MM.1S (cell line): ENCODE results near the gene GEMIN5.

Experiments used
- DNase-seq: peaks from one replicate; pipeline ENCODE4 v3.0.0-alpha.2; 2015
- H2AFZ ChIP-seq: fragments of 300-600 bp; sonication (generic); 2 replicates; pipeline ENCODE4 v1.6.0; 2016; ENCODE audit warnings: antibody characterized with exemption, low read length
- H3F3A ChIP-seq: fragments of 300-600 bp; sonication (generic); 2 replicates; pipeline ENCODE4 v1.6.1; 2016; ENCODE audit warnings: mild to moderate bottlenecking, antibody characterized with exemption, low read length, moderate library complexity, mixed read lengths; ENCODE audit not compliant: insufficient read depth
- H3K27ac ChIP-seq: fragments of 300-600 bp; sonication (generic); 2 replicates; pipeline ENCODE4 v1.5.1; 2016; ENCODE audit warnings: mild to moderate bottlenecking, low read length
- H3K27me3 ChIP-seq: fragments of 300-600 bp; sonication (generic); replicated peaks from 2 replicates; pipeline ENCODE4 v1.6.0; 2016; ENCODE audit warnings: low read length; ENCODE audit not compliant: insufficient read depth
- H3K36me3 ChIP-seq: fragments of 300-600 bp; sonication (generic); replicated peaks from 2 replicates; pipeline ENCODE4 v1.6.1; 2016; ENCODE audit warnings: mild to moderate bottlenecking, low read length, mixed read lengths; ENCODE audit not compliant: insufficient read depth
- H3K4me1 ChIP-seq: fragments of 300-600 bp; sonication (generic); 2 replicates; pipeline ENCODE4 v1.6.1; 2016; ENCODE audit warnings: low read length, mixed read lengths
- H3K4me2 ChIP-seq: fragments of 300-600 bp; sonication (generic); 2 replicates; pipeline ENCODE4 v1.6.0; 2016; ENCODE audit warnings: low read depth, low read length
- H3K4me3 ChIP-seq: fragments of 300-600 bp; sonication (generic); 2 replicates; pipeline ENCODE4 v1.5.1; 2016; ENCODE audit warnings: low read length, mixed read lengths
- H3K79me2 ChIP-seq: fragments of 300-600 bp; sonication (generic); 2 replicates; pipeline ENCODE4 v1.6.1; 2016; ENCODE audit warnings: mixed run types, low read length, mixed read lengths
- H3K9ac ChIP-seq: fragments of 300-600 bp; sonication (generic); 2 replicates; pipeline ENCODE4 v1.6.1; 2016; ENCODE audit warnings: low read length, mixed read lengths
- H3K9me2 ChIP-seq: fragments of 300-600 bp; sonication (generic); replicated peaks from 2 replicates; pipeline ENCODE4 v1.6.1; 2016; ENCODE audit warnings: mild to moderate bottlenecking, low read length, mixed read lengths; ENCODE audit not compliant: insufficient read depth
- H3K9me3 ChIP-seq: fragments of 300-600 bp; sonication (generic); replicated peaks from 2 replicates; pipeline ENCODE4 v1.6.1; 2016; ENCODE audit warnings: mild to moderate bottlenecking, low read length, mixed read lengths; ENCODE audit not compliant: insufficient read depth
- H4K20me1 ChIP-seq: fragments of 300-600 bp; sonication (generic); 2 replicates; pipeline ENCODE4 v1.6.1; 2016; ENCODE audit warnings: mild to moderate bottlenecking, low read length, moderate library complexity, mixed read lengths; ENCODE audit not compliant: insufficient read depth
- EZH2 ChIP-seq: fragments of 300-600 bp; sonication (generic); optimal IDR thresholded peaks from 2 replicates; pipeline ENCODE3; 2017; ENCODE audit warnings: low read depth, mild to moderate bottlenecking, antibody characterized with exemption, low read length, mixed read lengths
- EZH2phosphoT487 ChIP-seq: fragments of 300-600 bp; sonication (generic); IDR thresholded peaks from 2 replicates; pipeline ENCODE4 v1.6.1; 2018; ENCODE audit warnings: antibody characterized with exemption, low read length
- TF ChIP-seq, protein P1 (sequence below): fragments of 300-600 bp; sonication (generic); IDR thresholded peaks from 2 replicates; pipeline ENCODE4 v1.5.1; 2016; ENCODE audit warnings: antibody characterized with exemption, low read length, mixed read lengths

The GEMIN5 gene

GRCh38 chr5:154966874-154967273 lies 28.9 kb upstream of the GEMIN5 start:
- TF ChIP-seq, protein P1, sequence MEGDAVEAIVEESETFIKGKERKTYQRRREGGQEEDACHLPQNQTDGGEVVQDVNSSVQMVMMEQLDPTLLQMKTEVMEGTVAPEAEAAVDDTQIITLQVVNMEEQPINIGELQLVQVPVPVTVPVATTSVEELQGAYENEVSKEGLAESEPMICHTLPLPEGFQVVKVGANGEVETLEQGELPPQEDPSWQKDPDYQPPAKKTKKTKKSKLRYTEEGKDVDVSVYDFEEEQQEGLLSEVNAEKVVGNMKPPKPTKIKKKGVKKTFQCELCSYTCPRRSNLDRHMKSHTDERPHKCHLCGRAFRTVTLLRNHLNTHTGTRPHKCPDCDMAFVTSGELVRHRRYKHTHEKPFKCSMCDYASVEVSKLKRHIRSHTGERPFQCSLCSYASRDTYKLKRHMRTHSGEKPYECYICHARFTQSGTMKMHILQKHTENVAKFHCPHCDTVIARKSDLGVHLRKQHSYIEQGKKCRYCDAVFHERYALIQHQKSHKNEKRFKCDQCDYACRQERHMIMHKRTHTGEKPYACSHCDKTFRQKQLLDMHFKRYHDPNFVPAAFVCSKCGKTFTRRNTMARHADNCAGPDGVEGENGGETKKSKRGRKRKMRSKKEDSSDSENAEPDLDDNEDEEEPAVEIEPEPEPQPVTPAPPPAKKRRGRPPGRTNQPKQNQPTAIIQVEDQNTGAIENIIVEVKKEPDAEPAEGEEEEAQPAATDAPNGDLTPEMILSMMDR = no peak
- TF ChIP-seq EZH2phosphoT487 = no peak
- TF ChIP-seq EZH2 = no peak
- Histone ChIP-seq H3K27ac (no peak overlapping the region), H3K27me3 (no peaks in the 10 kb centered on the region), H3K9me3 (no peaks in the 10 kb centered on the region), H3K36me3 (no peaks in the 10 kb centered on the region; the same call in 1 of the 2 replicates), H3F3A (no peaks in the 10 kb centered on the region), H3K4me3 (no peak overlapping the region), H3K79me2 (no peaks in the 10 kb centered on the region), H3K4me1 (no peaks in the 10 kb centered on the region), H2AFZ (no peak overlapping the region), H3K9me2 (no peaks in the 10 kb centered on the region), H4K20me1 (no peaks in the 10 kb centered on the region), H3K4me2 (no peak overlapping the region), H3K9ac (no peak overlapping the region)
- no peak for DNase-seq

- DNase-seq = no peak
These were observed 28.2 kb upstream of the GEMIN5 start for GRCh38 chr5:154966081-154966841.

GRCh38 chr5:154962494-154962893 lies 24.5 kb upstream of the GEMIN5 start:
- no peaks in the 10 kb centered on the region for H3K9me3 ChIP-seq
- H3K79me2 ChIP-seq = no peaks in the 10 kb centered on the region
- H3K4me1 ChIP-seq = no peaks in the 10 kb centered on the region
- no peak overlapping the region for H3K4me3 ChIP-seq
- no peaks in the 10 kb centered on the region for H3K9me2 ChIP-seq
- H3K36me3 ChIP-seq = no peaks in the 10 kb centered on the region; the same call in 1 of the 2 replicates
- no peak overlapping the region for H2AFZ ChIP-seq
- no peak overlapping the region for H3K27ac ChIP-seq
- H3K4me2 ChIP-seq = no peak overlapping the region
- H3K9ac ChIP-seq = no peak overlapping the region
- DNase-seq = no peak
- TF ChIP-seq EZH2 = no peak
- TF ChIP-seq EZH2phosphoT487 = no peak
- TF ChIP-seq, protein P1 = no peak
- H3K27me3 ChIP-seq = no peaks in the 10 kb centered on the region
- H3F3A ChIP-seq = no peaks in the 10 kb centered on the region
- H4K20me1 ChIP-seq = no peaks in the 10 kb centered on the region

More at GRCh38 chr5:154966081-154966841, 28.2 kb upstream of the GEMIN5 start:
- no peaks in the 10 kb centered on the region for H3K9me3 ChIP-seq
- TF ChIP-seq EZH2 = no peak
- no peak for TF ChIP-seq EZH2phosphoT487
- TF ChIP-seq, protein P1 = no peak
- H3K79me2 ChIP-seq = no peaks in the 10 kb centered on the region
- no peaks in the 10 kb centered on the region for H3K27me3 ChIP-seq
- H3K4me3 ChIP-seq = no peak overlapping the region
- H3K4me2 ChIP-seq = no peak overlapping the region
- no peak overlapping the region for H3K27ac ChIP-seq
- no peaks in the 10 kb centered on the region for H4K20me1 ChIP-seq
- no peaks in the 10 kb centered on the region for H3F3A ChIP-seq
- no peaks in the 10 kb centered on the region; the same call in 1 of the 2 replicates for H3K36me3 ChIP-seq
- H3K4me1 ChIP-seq = no peaks in the 10 kb centered on the region
- no peak overlapping the region for H3K9ac ChIP-seq
- H3K9me2 ChIP-seq = no peaks in the 10 kb centered on the region
- no peak overlapping the region for H2AFZ ChIP-seq
